ENCODE results near the gene THAP9. TPM values are rescaled to one million over a fixed set of nuclear protein-coding genes. Genes with fewer than 3 reads are reported as not detected.

THAP9 gene
- total RNA-seq, 2 experiments from 2014 or later, result 3.5 to 4.4 TPM

DNA sequence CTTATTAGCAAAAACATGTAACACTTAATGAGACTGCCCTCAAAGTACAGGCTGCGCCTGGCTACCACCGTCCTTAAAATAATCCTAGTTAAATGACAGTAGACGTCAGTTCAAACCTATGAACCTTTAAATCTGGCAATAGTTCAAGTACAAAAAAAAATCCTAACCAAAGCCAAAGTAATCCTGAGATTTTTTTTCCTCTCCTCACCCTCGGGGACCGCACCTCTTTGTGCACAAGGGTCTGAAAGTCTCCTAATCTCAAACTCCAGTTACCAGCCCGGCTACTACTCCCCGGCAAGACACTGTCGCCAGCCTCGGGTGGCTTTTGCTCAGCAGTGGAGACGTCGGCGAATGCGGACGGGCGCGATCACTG lies 10.0 kb upstream of the THAP9 start:
- Mint-ChIP-seq H3K27ac (peak overlapping the region; percentile 96), H3K36me3 (ENCODE audit: low read depth) (peaks cover 29% of the 10 kb centered on the region), H3K4me1 (ENCODE audit: low read depth) (peaks cover 44% of the 10 kb centered on the region), H3K4me3 (peak overlapping the region; percentile 96), H3K27me3 (no peaks in the 10 kb centered on the region), H3K9me3 (no peaks in the 10 kb centered on the region)
- TF ChIP-seq, protein P1, sequence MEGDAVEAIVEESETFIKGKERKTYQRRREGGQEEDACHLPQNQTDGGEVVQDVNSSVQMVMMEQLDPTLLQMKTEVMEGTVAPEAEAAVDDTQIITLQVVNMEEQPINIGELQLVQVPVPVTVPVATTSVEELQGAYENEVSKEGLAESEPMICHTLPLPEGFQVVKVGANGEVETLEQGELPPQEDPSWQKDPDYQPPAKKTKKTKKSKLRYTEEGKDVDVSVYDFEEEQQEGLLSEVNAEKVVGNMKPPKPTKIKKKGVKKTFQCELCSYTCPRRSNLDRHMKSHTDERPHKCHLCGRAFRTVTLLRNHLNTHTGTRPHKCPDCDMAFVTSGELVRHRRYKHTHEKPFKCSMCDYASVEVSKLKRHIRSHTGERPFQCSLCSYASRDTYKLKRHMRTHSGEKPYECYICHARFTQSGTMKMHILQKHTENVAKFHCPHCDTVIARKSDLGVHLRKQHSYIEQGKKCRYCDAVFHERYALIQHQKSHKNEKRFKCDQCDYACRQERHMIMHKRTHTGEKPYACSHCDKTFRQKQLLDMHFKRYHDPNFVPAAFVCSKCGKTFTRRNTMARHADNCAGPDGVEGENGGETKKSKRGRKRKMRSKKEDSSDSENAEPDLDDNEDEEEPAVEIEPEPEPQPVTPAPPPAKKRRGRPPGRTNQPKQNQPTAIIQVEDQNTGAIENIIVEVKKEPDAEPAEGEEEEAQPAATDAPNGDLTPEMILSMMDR (IDR thresholded peaks at IDR 0.05), result no peak
- POLR2A ChIA-PET, result interaction anchor here (1.3 to 1.8 kb wide), 3 partner anchors 10 to 122 kb away, joined by 3 to 9 read pairs (median 7); partner anchors contain the start of gene THAP9
- CTCF ChIA-PET, result interaction anchor here (2.3 kb wide), 1 partner anchor 8 kb away, joined by 14 read pairs; the partner anchor contains the start of gene THAP9
- ATAC-seq (no peak), DNase-seq (no peak)
- intact Hi-C loops (cut with micrococcal nuclease), result loop anchor here (10.0 kb wide), 1 partner anchor 466 kb away; no protein-coding TSS in a partner anchor

DNA sequence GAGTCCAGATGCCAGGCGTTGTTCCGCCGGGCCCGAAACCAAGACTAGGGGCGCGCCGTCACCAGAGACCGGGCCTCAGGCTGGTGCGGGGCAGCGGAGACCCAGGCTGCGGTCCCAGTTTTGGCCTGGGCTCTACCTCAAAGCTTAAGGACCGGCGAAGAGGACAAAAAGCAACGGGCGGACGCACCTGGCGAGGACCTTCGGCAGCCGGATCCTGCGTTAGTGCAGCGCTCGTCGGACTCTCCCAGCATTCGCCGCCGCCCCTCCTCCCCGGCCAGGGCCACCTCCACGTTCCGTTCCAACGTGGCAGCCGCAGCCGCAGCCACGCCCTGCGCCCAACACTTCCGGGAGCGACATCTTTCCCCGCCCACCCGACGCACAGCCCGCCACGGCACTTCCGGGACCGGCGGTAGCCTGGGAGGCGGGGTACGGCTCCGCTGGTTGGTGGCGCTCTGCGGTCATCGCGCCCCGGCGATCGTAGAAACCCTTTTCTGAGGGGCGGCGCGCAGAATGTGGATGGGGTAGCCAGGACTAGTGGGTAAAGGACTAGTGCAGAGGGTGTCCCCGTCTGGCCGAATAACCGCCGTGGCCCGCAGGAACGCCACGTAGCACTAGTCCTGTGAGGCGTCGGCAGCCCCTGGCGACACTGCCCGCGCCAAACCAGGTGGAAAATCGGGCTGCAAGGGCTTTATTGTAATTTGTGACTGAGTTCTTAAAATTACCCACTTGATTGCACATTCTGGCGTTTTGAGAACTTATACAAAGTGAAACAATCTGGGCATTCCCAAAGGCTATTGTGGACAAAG lies 9.4 kb upstream of the THAP9 start, which contains the start of gene SEC31A:
TSS of gene SEC31A (minus strand) at position 253 of the 806 bp plus-strand sequence. CDS start 9,217 bp downstream, outside the sequence.
- DNase-seq (peak; percentile 98), ATAC-seq (peak; percentile 96)
- POLR2A ChIA-PET, result interaction anchor here (1.3 to 1.8 kb wide), 3 partner anchors 9 to 122 kb away, joined by 3 to 9 read pairs (median 7); partner anchors contain the start of gene THAP9
- peak within 1 kb of the TSS; percentile 96 for H3K27ac Mint-ChIP-seq
- no peaks in the 10 kb centered on the region for H3K27me3 Mint-ChIP-seq
- TF ChIP-seq, protein P1 (IDR thresholded peaks at IDR 0.05), result peak; percentile 20
- intact Hi-C loops (cut with micrococcal nuclease), result loop anchor here (10.0 kb wide), 1 partner anchor 466 kb away; no protein-coding TSS in a partner anchor
- CTCF ChIA-PET, result interaction anchor here (0.6 to 2.3 kb wide), 4 partner anchors 8 to 144 kb away, joined by 3 to 14 read pairs (median 3); partner anchors contain the start of genes COPS4 and THAP9
- peaks cover 42% of the 10 kb centered on the region for H3K4me1 Mint-ChIP-seq (ENCODE audit: low read depth)
- H3K9me3 Mint-ChIP-seq, result no peaks in the 10 kb centered on the region
- H3K36me3 Mint-ChIP-seq (ENCODE audit: low read depth), result peaks cover 31% of the 10 kb centered on the region
- peak within 1 kb of the TSS; percentile 96 for H3K4me3 Mint-ChIP-seq

DNA sequence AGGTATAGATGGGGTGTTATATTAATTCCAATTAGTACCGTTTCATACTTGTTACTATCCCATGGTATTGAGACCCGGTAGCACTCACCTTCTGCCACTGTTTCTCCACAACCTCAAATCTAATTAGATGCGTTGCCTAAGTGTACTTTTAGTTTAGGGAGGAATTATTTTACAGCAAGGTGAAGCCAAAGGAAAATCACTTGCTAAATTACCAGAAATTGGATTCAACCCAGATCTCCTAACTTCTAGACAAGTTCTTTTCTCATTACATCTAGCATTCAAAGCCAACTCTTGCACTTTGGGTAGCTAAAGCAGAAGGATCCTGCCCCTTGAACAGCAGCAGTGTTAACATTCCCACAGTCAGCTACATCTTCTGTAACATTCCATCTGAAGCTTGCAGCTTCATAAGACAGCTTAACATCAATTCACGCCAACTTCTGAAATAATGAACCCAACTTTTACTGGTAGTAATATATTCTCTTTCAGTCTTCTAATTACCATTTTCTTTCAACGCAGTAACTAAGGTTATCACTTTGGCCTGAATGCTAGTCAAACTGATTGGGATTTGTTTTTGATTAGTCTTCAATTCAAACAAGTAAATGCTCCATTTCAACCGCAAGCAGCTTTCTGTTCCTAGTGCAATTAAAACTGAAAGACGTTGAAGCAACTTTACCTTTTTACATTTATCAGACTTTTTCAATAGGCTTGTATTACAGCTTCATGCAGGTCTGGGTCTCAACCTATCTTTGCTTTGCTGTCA lies 8.6 kb upstream of the THAP9 start:
- Mint-ChIP-seq H3K36me3 (ENCODE audit: low read depth) (peaks cover 35% of the 10 kb centered on the region), H3K4me1 (ENCODE audit: low read depth) (peaks cover 39% of the 10 kb centered on the region), H3K27ac (peak overlapping the region; percentile 96), H3K9me3 (no peaks in the 10 kb centered on the region), H3K27me3 (no peaks in the 10 kb centered on the region), H3K4me3 (peak overlapping the region; percentile 96)
- DNase-seq (no peak), ATAC-seq (no peak)
- intact Hi-C loops (cut with micrococcal nuclease), result loop anchor here (10.0 kb wide), 1 partner anchor 467 kb away; no protein-coding TSS in a partner anchor
- TF ChIP-seq, protein P1 (IDR thresholded peaks at IDR 0.05), result no peak
- CTCF ChIA-PET, result interaction anchor here (0.6 to 0.9 kb wide), 3 partner anchors 39 to 143 kb away, joined by 3 read pairs; partner anchors contain the start of gene COPS4
- POLR2A ChIA-PET, result interaction anchor here (0.6 to 1.8 kb wide), 2 partner anchors 8 to 28 kb away, joined by 4 to 9 read pairs; partner anchors contain the start of gene THAP9

DNA sequence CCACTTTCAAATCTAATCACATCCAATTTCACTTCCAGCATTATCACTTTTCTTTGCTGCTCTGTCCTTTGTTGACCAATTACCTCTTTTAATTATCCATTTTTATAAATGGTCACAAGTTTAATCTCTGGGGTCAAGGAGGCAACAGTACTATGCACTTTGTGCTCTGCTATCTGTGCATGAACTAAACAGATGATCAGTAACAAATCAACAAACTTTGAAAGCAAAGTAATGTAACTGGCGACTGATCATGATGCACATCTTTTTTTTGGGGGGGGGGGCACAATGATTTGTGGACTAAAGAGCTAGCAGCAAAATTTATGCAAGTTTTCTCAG lies 8.1 kb upstream of the THAP9 start:
- H3K4me1 Mint-ChIP-seq (ENCODE audit: low read depth), result peaks cover 39% of the 10 kb centered on the region
- DNase-seq, result no peak
- peak overlapping the region; percentile 96 for H3K4me3 Mint-ChIP-seq
- intact Hi-C loops (cut with micrococcal nuclease), result loop anchor here (10.0 kb wide), 1 partner anchor 468 kb away; no protein-coding TSS in a partner anchor
- peak overlapping the region; percentile 96 for H3K27ac Mint-ChIP-seq
- H3K9me3 Mint-ChIP-seq, result no peaks in the 10 kb centered on the region
- POLR2A ChIA-PET, result interaction anchor here (0.6 kb wide), 1 partner anchor 28 kb away, joined by 4 read pairs; no protein-coding TSS in a partner anchor
- CTCF ChIA-PET, result interaction anchor here (0.8 to 0.9 kb wide), 2 partner anchors 40 to 143 kb away, joined by 3 read pairs; partner anchors contain the start of gene COPS4
- no peaks in the 10 kb centered on the region for H3K27me3 Mint-ChIP-seq
- ATAC-seq, result no peak
- H3K36me3 Mint-ChIP-seq (ENCODE audit: low read depth), result peaks cover 39% of the 10 kb centered on the region
- TF ChIP-seq, protein P1 (IDR thresholded peaks at IDR 0.05), result no peak

Measured in activated CD8-positive, alpha-beta T cell treated with anti-CD3 and anti-CD28 coated beads for 36 hours (primary cell).